Progenitor cell of endocrine pancreas (in vitro differentiated cells): ENCODE data around the gene PPP1R2B. TPM values are rescaled to one million over a fixed set of nuclear protein-coding genes. Genes with fewer than 3 reads are reported as not detected.

ENCODE experiments used
- DNase-seq: peaks from one replicate; pipeline ENCODE4 v3.0.0; 2021; ENCODE audit warnings: low spot score; ENCODE audit not compliant: unreplicated experiment
- H3K27ac Mint-ChIP-seq: 2 replicates; pipeline ENCODE4 v1.8.0; 2021; ENCODE audit warnings: mild to moderate bottlenecking, moderate library complexity, mixed read lengths
- H3K27me3 Mint-ChIP-seq: 2 replicates; pipeline ENCODE4 v1.8.0; 2021; ENCODE audit warnings: mixed read lengths
- H3K36me3 Mint-ChIP-seq: 2 replicates; pipeline ENCODE4 v1.8.0; 2022; ENCODE audit warnings: mixed read lengths; ENCODE audit not compliant: insufficient read depth
- H3K4me1 Mint-ChIP-seq: 2 replicates; pipeline ENCODE4 v1.8.0; 2021; ENCODE audit warnings: low read depth, mixed read lengths
- H3K4me3 Mint-ChIP-seq: 2 replicates; pipeline ENCODE4 v1.8.0; 2021; ENCODE audit warnings: low read depth, mild to moderate bottlenecking, moderate library complexity, mixed read lengths
- H3K9me3 Mint-ChIP-seq: 2 replicates; pipeline ENCODE4 v1.8.0; 2021; ENCODE audit warnings: low read depth, mixed read lengths
- total RNA-seq: library from RNA; stranded (reverse); gene quantifications from 2 replicates; pipeline ENCODE4 v1.2.1, GENCODE V29; 2021
- TF ChIP-seq, protein P1 (sequence below): fragments of 200-600 bp; sonication (generic); IDR thresholded peaks from one replicate; pipeline ENCODE4 v1.5.0; 2021; ENCODE audit warnings: antibody characterized with exemption, mild to moderate bottlenecking; ENCODE audit not compliant: unreplicated experiment

The PPP1R2B gene
- total RNA-seq, 1 donor from 2014 or later: not detected

DNA sequence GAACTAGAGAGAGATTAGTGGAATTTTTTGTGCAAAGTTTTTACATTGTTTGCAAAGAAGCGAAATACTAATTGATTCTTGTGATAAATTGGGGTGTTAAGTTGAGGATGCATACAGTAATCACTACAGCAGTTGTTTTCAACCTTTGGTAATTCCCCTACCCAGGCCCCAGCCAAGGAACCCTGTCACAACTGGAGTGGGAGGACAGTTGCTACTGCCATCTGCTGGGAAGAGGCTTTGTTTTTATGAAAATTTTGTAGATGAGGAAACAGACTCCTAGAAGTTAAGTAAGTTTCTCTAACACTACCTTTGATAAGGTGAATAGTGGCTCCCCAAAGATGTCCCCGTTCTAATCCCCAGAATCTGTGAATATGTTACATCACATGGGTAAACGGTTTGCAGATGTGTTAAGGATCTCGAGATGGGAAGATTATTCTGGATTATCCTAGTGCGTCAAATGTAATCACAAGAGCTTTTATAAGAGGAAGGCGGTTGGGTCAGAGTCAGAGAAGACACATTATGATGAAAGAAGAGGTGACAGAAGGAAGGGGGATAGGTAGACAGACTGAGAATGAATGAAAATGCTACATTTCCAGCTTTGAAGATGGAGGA is 34.0 kb upstream of the PPP1R2B start:
- peaks cover 7% of the 10 kb centered on the region for H3K9me3 Mint-ChIP-seq
- no peak overlapping the region for H3K4me3 Mint-ChIP-seq
- H3K27ac Mint-ChIP-seq: no peak overlapping the region
- H3K4me1 Mint-ChIP-seq: peaks cover 2% of the 10 kb centered on the region
- no peaks in the 10 kb centered on the region for H3K36me3 Mint-ChIP-seq
- DNase-seq: no peak
- peaks cover 6% of the 10 kb centered on the region for H3K27me3 Mint-ChIP-seq
- TF ChIP-seq, protein P1, sequence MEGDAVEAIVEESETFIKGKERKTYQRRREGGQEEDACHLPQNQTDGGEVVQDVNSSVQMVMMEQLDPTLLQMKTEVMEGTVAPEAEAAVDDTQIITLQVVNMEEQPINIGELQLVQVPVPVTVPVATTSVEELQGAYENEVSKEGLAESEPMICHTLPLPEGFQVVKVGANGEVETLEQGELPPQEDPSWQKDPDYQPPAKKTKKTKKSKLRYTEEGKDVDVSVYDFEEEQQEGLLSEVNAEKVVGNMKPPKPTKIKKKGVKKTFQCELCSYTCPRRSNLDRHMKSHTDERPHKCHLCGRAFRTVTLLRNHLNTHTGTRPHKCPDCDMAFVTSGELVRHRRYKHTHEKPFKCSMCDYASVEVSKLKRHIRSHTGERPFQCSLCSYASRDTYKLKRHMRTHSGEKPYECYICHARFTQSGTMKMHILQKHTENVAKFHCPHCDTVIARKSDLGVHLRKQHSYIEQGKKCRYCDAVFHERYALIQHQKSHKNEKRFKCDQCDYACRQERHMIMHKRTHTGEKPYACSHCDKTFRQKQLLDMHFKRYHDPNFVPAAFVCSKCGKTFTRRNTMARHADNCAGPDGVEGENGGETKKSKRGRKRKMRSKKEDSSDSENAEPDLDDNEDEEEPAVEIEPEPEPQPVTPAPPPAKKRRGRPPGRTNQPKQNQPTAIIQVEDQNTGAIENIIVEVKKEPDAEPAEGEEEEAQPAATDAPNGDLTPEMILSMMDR: peak; percentile 55

DNA sequence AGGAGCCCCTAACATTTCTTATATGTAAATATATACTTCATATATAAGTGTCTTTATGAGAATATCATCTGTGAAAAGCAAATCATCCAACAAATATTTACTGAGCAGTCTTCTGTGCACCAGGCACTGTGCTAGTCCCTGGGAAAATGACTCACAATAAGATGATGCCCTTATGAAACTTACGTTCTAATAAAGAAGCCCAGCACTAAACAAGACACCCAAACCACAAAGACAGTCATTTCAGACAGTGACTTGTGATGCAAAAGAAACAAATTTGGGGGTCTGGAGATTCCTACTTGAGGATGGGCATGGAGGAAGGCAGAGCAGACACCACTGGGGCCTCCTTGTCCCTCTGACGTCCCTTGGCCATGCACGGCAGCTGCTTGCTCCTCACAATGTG is 30.6 kb upstream of the PPP1R2B start:
- Mint-ChIP-seq H3K4me1 (peaks cover 2% of the 10 kb centered on the region), H3K27me3 (peaks cover 6% of the 10 kb centered on the region), H3K9me3 (no peaks in the 10 kb centered on the region), H3K4me3 (no peak overlapping the region), H3K27ac (no peak overlapping the region), H3K36me3 (no peaks in the 10 kb centered on the region)
- TF ChIP-seq, protein P1: no peak
- no peak for DNase-seq

DNA sequence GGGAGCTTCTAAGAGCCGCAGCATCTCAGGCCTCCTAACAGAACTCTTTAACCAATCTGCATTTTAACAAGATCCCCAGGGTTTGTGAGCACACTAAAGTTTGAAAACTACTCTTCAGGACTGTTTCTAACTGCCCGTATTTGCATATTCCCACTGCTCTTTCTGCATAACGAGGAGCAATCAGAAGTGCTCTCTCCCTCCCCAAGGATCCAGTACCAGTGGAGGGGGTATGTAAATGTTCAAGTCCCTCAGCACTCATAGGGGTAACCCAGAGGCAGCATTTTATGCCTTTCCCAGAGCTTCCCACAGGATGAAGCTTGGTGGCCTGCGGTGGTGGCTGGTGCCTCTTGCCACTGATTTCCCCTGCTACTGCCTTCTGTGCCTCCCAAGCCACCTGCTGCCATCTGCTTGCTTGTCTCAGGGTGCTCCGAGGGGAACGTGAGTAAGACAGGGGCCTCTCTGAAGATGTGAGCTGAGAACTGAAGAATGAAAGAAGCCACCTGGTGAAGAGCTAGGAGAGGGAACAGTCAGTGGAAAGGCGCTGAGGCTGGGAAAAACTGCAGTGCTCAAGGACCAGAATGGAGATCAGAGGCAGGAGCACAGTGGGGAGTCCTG is 30.0 kb upstream of the PPP1R2B start:
- peaks cover 6% of the 10 kb centered on the region for H3K27me3 Mint-ChIP-seq
- no peak overlapping the region for H3K4me3 Mint-ChIP-seq
- H3K4me1 Mint-ChIP-seq: peaks cover 6% of the 10 kb centered on the region
- TF ChIP-seq, protein P1: no peak
- no peak for DNase-seq
- no peaks in the 10 kb centered on the region for H3K36me3 Mint-ChIP-seq
- no peak overlapping the region for H3K27ac Mint-ChIP-seq
- no peaks in the 10 kb centered on the region for H3K9me3 Mint-ChIP-seq

DNA sequence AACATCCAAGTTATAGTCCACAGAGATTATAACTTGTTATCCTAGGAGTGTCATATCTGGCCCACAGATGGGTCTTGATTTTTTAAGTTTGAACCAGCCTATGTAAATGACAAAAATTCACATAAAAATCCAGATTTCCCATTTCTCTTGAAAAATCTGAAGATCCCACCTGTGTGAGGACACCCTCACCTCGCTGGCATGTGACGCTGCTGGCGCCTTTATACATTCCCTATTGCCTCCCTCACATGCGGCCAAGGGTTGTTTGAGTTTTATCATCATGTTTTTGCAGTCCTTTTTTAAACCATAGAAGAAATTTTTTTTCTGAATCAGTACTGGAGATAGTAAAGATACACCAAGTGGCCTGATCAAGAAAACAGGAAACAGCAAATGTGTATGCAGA is 25.9 kb upstream of the PPP1R2B start:
- Mint-ChIP-seq H3K36me3 (peaks cover 2% of the 10 kb centered on the region), H3K4me3 (no peak overlapping the region), H3K27ac (no peak overlapping the region), H3K9me3 (peaks cover 8% of the 10 kb centered on the region), H3K27me3 (peaks cover 6% of the 10 kb centered on the region), H3K4me1 (peaks cover 6% of the 10 kb centered on the region)
- TF ChIP-seq, protein P1: no peak
- DNase-seq: no peak

DNA sequence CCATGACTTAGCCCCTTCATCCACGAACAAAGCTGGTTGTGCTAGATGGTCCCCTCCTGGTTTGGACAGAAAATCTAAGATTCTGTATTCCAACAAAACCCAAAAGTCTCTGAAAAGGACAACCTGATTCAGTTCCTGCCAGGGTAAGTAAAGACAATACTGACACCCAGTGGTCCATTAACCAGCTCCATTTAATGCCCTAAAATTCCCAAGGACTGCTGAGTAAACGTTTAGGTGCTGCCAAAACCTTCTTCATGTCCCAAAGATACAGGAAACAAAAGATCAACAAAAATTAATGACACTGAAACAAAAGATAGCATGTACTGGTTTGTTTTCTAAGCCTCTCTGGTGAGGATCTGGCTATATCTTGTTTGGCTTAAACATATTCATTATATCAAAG is 25.3 kb upstream of the PPP1R2B start:
- Mint-ChIP-seq H3K27me3 (peaks cover 6% of the 10 kb centered on the region), H3K4me3 (no peak overlapping the region)

More for the DNA sequence above, 25.3 kb upstream of the PPP1R2B start:
- H3K27ac Mint-ChIP-seq: no peak overlapping the region
- H3K9me3 Mint-ChIP-seq: peaks cover 8% of the 10 kb centered on the region
- H3K4me1 Mint-ChIP-seq: peaks cover 6% of the 10 kb centered on the region
- DNase-seq: no peak
- TF ChIP-seq, protein P1: peak; percentile 67
- H3K36me3 Mint-ChIP-seq: peaks cover 2% of the 10 kb centered on the region
